HG02840 (cell line): Measurements from ENCODE around the gene PRLR.
"Not testable (repeated sequence)": the region's sequence is repeated elsewhere in the genome, so short reads cannot be mapped to it uniquely, and the experiment has no call there.

Source experiments
- ATAC-seq: cut with Tn5 transposase; IDR thresholded peaks from one replicate; pipeline ENCODE4 v1.9.1; 2021; ENCODE audit warnings: mild to moderate bottlenecking, moderate library complexity, moderate number of reproducible peaks; ENCODE audit not compliant: unreplicated experiment, low FRiP score

The PRLR gene

DNA sequence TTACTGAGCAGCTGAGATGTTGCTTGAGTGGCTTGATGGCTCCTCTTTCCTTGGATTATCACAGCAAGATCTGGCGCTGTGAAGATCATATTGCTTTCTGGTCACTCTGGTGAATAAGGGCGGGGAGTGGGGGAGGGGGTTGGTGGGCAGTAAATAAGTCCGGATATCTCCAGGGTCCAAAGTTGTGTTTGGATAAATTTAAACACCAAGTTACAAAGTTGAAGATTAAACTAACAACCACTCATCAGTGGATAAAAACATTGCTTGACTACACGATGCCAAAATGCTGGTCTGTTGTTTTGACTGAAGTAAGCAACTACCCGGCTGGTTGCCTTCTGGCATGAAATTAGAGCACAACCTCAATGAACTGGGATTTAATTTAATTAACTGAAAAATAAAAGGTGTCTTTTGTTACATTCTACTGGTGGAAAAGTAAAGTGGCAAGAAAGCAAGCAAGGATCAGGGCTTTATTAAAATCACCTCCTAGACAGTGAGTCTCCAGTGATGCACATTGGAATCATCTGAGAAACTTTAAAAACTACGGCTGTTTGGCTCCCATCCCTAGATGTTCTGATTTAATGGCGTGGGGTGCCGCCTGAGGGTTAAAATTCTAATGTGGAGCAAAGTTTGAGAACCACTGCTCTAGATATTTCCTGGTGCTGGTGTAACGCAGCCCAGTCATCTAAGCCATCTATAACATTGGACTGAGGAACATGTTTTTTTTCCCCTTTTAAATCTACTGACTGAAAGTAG, 95.8 kb downstream of the PRLR start:
- ATAC-seq = no peak

GRCh38 chr5:35133186-35133585, 97.1 kb downstream of the PRLR start:
- ATAC-seq = no peak

DNA sequence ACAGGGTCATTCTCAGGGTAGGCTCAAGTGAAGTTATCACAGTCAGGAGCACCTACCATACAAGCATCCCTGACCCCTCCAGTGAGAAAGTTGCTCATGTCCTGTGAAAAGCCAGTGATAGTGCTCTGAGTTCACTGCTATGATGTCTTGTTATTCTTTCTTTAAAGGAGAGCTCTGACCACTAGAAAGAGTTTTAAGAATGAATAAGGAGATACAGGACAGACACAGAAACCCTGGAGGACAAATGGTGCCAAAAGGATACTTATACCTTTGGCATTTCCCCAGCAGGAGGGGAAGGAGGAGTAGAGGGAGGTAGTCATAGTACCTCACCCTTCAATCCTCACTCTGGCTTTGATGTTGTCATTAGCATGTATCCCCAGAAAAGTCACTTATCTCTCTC, 98.6 kb downstream of the PRLR start:
- ATAC-seq = no peak

- no peak for ATAC-seq
Measured at GRCh38 chr5:35129921-35130485, 100.3 kb downstream of the PRLR start.

DNA sequence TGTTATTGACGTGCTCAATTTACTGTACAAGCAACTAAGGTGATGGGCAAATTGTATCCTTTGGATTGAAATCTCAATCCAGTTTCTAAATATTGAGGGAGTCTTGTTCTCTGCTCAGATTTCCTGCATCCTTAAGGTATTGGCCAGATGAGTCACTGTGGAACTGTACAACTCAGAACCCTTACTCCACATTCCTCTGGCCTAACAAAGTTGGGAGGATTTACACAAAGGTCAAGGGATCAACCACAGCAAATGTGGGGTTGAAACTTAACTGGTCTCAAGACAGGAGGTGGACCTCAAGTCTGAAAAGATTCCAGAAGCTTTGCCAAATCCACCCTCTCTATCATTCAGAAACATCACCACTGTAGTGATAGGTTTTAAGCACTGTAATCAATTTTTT, 101.0 kb downstream of the PRLR start:
- ATAC-seq = no peak

DNA sequence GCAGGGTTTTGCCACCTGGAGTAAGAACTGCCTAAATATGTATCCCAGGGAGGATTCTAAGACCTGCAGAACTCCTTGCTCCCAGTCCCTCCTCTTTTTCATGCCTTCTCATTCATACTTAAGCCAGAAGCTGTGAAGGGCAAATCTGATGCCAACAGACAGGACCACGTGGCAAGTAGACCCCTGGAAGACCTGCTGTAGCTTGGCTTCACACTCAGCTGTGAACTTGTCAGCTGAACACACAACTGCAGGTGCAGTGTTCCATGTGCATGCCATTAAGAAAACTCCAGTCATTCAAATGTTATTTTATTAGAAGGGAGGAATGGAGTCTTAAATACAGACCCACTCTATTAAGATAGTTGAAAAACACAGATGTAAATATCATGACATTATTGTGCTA, 103.3 kb downstream of the PRLR start:
- ATAC-seq = no peak

DNA sequence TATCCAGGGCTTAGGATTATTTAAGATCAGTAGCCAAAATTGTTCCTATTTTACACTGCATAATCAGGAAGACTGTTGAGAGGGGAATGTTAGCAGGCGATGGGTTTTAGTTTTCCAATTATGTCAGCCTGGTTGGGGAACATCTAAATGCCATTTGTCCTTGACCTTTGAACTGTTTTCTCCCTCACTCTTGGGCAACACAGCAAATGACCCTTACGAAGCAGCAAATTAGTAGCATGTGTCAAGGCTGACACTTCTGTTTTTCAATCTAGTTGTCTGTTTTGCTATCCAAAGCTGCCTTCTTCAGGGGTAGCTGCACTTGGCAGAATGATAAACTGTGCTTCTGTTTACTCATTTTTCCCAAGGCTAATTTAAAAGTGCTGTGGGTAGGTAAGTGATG, 104.5 kb downstream of the PRLR start:
- no peak for ATAC-seq

GRCh38 chr5:35124932-35125331, 105.4 kb downstream of the PRLR start:
- ATAC-seq = no peak

- ATAC-seq = no peak
Measured at GRCh38 chr5:35122819-35123218, 107.5 kb downstream of the PRLR start.

DNA sequence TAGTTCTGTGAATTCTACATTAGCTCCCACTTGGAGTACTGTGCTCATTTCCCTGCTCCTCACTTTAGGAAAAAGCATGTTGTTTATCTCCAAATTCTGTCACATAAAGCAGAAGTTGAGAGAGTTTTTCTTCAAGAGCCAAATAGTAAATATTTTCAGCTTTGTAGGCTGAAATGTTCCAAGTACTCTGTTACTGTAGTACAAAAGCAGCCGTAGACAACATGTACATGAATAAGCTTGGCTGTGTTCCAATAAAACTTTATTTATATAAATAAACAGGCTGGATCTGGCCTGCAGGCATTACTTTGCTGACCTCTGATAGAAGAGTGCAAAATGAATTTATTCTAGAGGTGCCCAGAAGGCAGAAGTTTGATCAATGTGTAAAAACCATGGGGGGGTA, 109.6 kb downstream of the PRLR start:
- ATAC-seq = no peak

DNA sequence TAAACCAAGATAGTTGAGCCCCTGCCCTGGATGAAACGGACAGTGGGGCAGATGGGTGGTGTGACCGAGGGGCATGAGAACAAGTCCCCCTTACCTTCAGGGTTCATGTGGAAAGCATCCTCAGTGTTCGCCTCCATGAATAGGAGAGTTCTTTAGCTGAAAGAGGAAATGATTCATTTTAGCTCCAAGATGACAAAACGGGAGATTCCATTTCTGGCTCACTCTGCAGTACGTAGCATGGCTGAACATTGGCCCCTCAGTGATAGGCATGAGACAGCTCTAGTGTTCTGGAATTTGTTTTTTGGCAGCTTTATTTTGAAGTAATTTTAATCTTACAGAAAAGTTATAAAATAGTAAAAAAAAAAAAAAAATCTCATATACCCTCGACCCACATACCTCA, 112.3 kb downstream of the PRLR start:
- no peak for ATAC-seq

DNA sequence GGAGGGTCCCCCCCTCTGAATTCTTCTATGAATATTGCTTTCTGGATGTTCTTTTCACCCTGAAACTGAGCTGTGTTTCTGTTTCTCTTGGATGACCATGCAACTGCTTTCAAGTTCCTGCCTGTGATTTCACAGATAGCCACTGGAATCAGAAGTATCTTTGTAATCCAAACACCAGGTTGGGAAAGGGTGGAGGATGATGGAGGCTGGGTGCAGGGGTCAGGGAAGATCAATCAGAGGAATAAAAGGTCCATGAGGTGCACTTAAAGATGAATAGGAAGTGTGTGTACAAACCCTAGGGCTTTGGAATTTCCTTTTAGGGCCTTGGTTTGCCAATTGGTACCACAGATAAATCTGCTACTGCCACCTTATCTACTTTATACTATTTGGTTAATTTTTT, 114.4 kb downstream of the PRLR start:
- ATAC-seq = no peak

DNA sequence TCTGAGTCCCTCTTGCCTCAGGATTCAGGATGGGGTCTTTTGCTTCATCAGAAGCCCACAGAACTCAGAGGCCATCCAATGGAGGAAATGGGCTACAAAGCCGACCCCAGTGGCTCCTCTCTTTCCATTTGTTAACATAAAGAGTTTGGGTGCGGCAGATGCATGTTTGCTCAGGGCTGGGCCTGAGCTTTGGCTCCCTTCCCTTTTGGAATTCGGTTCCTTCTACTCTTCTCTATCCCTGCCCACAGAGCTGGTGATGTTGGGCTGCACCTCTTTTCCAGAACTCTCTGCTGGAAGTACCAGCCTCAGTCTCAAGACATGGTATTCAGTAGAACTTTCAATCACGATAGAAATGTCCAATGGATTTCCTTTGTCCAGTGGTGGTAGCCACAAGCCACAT, 115.6 kb downstream of the PRLR start:
- ATAC-seq = no peak

- ATAC-seq = no peak
Measured at GRCh38 chr5:35112300-35112699, 118.0 kb downstream of the PRLR start.

DNA sequence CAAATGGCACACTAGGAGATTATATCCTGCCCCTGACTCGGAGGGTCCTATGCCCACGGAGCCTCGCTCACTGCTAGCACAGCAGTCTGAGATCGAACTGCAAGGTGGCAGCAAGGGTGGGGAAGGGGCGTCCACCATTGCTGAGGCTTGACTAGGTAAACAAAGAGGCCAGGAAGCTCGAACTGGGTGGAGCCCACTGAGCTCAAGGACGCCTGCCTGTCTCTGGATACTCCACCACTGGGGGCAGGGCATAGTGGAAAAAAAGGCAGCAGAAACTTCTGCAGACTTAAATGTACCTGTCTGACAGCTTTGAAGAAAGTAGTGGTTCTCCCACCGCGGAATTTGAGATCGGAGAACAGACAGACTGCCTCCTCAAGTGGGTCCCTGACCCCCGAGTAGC, 125.7 kb downstream of the PRLR start:
- not testable (repeated sequence) for ATAC-seq

DNA sequence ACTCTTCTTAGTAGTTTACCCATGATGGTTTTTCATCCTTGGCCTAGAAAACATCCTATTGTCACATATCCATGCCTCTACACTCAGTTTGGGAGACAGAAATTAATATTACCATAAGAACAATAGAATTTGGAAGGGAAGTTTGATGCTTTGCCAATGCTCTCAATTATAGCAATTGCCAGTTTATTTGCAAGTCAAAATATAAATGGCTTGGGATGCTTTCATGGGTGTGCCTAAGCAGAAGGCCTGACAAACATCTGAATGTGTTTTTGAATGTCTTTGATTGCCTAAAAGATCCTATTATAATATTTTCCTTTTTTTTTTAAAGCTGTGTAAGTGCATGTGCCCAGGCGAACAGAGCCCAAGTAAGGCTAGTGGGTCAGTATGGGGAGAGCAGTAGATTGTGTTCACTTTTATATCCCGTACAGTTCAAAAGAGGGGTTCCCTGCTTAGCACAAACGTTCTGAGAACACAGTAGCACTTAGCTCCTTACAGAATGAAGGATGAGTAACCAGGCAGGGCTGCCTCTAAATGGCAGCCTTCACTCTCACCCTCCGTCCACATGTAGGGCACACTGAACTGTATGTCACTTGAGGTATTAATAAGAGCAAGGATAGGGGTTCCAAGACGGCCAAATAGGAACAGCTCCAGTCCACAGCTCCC, 126.5 kb downstream of the PRLR start:
- ATAC-seq = no peak

DNA sequence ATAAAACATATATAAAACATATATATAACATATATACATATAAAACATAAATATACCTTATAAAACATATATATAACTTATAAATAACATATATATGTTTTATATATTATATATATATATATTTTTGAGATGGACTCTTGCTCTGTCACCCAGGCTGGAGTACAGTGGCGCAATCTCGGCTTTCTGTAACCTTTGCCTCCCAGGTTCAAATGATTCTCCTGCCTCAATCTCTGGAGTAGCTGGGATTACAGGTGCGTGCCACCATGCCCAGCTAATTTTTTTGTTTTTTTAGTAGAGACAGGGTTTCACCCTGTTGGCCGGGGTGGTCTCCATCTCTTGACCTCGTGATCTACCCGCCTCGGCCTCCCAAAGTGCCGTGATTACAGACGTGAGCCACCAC, 128.6 kb downstream of the PRLR start:
- not testable (repeated sequence) for ATAC-seq

DNA sequence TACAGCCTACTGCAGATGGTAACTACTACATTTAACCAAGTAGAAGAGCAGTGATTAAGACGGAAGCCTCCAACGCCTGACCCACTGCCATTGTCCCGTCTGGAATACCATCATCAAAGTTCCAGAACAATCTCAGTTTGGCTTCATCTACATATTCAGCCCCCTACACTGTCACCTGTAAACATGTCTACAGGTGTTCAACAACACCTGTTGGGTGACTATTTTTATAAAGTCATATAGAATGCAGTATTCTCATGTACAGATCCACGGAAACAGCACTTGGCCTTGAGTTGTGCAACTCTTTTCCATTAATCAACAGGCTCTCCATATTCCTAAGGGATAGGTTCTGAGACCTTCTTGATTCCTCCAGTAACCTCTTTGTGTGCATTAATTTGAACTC, 129.3 kb downstream of the PRLR start:
- ATAC-seq = no peak

DNA sequence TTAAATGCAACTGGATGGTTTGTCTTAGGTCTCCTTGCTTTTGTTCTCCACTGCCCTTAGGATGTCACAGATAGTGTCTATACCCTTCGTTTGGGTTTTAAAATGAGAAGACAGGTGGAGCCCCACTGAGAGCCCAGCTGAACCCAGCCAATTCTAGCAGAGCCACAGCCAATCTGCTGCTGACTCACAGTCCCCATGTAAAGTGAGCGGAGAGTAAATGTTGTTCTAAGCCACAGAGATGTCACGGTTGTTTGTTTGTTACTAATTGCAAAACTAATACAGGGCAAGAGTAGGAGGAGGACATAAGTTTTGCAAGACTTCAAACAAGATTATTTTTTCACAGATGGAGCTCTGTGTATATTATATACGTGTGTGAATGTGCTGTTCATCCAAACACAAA, 132.1 kb downstream of the PRLR start:
- ATAC-seq = no peak

DNA sequence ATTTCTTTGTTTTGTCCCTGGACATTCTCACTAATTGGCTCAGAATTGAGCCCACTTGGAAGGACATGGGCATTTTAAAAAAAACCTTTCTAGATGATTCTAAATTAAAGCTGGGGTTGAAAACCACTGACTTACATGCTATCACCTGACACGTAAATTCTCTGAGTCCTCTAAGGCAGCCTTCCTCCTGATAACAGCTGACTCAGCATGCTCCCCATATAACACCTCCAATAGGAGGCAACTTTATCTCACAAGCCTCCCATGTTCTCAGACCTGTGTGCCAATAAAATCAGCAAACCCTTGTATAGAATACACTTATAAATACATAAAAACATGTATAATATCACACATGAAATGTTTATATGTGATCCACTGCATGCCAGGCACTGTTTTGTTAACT, 133.4 kb downstream of the PRLR start:
- no peak for ATAC-seq

DNA sequence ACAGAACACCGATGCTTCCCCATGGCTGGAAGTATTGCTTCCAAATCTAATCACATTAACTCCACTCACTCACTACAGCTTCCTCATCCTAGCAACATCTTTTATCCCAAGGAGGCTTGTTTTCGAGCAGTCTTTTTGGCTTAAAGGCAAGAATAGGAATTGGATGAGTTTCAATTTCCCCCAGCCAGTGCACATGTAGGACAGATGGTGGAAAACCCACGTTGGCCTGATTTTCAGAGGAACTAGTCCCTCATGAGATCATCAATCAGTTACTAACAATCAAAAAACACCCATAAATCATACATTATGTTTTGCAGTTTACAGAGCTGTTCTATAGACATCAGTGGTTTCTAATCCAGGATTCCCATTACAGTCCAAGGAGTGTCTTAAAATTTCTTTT, 134.1 kb downstream of the PRLR start:
- ATAC-seq = no peak

- ATAC-seq = no peak
Measured at GRCh38 chr5:35095366-35095765, 134.9 kb downstream of the PRLR start.
